HG03039 (cell line): ENCODE measurements around the gene NR2F1.

Experiments
- ATAC-seq: cut with Tn5 transposase; IDR thresholded peaks from one replicate; pipeline ENCODE4 v1.9.1; 2021; ENCODE audit warnings: mild to moderate bottlenecking, moderate library complexity; ENCODE audit not compliant: unreplicated experiment

NR2F1 gene

DNA sequence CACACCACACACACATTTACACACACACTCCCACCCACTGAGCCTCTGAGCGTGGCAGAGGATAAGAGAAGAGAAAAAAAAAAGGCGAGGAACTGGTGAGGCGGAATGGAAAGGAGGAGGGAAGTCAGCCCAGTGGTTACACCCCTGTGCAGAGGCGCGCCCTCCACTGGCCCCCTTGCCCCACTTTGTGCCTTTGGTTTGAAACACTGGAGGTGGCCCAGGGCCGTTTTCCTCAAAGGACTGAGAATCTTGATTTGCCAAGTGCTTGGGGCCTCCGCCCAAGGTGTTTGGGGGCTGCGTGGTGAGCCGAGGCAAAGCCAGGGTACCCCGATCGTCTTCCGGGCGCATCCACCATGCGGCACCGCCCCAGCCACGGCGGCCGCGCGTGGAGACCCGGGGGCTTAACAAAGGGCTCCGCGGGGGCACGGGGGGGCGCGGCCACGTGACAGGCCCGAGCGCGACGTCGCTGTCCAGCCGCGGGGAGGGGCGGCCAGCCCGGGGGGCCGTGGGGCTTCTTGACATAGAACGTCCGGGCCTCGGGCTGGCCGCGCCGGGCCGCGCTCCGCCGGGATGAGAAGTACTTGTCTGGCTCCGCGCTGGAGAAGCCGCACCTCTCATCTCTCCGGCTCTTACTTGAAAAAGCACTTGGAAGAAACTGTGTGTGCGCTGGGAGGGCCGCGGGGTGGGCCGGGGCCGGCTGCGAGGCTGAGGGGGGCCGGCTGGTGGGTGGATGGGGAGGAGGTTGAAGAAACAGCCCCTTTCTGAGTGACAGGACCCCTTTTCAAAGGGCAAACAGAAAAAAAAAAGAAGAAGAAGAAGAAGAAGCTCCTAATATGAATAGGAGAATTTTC lies 21.0 kb downstream of the NR2F1 start:
- ATAC-seq = no peak

DNA sequence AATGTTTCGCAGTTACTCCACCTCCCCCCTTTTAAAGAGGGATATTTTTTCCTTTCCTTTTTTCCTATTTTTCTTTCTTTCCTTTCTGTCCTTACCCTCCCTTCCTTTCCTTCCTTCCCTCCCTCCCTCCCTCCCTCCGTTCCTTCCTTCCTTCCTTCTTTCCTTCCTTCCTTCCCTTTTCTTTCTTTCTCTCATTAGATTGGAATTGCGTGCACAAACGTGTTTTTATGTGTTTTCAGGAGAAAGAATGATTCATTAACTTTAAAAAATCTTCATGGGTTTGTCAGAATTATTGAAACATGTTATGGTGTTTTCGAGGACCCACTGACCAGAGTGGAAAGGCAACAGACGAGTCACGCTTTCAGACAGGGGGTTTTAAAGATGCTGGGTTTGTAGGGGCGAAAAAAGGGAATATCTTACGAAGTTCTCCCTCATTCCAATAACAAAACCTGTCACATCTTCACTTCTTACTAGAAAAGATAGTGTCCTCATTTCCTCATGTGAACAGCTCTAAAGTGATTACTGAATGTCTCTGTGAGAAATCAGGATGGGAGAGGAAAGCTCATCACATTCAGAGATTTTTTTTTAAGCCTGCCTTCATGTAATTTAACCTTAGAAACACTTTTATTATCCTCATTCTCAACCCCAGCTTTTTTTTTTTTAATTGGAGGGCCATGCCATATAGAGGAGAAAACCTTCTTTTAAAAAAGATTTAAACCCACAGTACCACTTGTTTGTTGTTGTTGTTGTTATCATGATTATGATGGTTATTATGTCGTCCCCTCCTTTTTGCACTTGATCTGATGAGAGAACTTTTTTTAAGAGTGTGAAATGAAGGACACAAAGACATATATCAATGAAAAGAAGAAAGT lies 21.9 kb downstream of the NR2F1 start:
- ATAC-seq = no peak

DNA sequence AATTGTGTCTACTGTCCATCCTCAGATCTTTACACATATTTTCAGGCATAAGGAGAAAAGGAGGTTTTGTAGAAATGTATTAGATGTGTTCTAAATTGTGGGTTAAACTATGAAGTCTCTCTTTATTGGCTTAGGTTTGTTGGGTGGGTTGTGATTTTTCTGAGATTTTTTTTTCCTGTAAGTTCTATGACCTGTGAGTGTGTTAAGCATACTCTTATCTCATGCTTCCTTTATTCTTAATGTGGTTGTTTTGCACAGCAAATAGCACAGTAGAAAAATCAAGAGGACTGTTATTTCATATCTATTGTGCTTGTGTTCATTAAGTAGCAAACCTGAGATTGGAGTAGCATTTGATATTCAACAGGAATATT lies 23.3 kb downstream of the NR2F1 start:
- no peak for ATAC-seq

DNA sequence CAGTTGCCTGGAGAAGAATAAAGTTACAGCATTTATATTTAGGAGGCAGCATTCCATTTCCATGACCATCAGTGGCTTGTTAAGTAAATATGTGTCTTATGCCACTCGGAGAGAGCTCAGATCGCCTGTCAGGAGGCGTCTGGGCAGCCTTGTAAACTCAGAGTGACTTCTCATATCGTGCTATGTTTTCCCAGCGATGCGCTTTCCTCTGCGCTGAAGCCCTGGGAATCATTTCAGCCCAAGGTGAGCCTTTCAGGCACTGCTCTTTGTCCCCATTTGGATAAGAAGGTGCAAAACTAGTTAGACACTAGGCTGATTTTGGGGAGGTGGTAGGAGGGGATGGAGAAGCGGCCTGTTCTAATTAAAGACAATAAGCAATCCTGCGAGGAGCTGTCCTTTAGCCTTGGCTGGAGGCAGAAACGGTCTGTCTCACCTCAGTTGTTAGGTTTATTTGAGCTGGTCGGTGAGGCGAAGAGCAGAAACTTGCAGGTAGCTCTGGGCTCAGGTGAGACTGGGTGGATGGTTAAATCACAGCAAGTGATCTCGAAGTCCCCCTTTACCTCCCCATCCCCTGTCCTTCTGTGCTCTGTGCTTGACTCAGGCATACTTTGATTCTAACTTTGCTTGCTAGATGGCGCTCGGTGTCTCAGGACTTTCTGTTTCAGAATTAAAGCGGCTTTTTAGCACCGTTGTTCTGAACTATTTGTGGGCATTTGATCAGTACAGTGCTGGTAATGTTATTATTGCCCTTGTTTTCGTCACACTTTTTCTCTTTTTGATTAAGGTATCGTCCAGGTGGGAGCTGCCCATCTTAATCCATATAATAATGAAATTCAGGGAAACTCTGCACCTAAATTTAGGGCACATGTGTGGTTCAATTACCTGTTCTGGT lies 24.6 kb downstream of the NR2F1 start:
- ATAC-seq = peak; percentile 86

DNA sequence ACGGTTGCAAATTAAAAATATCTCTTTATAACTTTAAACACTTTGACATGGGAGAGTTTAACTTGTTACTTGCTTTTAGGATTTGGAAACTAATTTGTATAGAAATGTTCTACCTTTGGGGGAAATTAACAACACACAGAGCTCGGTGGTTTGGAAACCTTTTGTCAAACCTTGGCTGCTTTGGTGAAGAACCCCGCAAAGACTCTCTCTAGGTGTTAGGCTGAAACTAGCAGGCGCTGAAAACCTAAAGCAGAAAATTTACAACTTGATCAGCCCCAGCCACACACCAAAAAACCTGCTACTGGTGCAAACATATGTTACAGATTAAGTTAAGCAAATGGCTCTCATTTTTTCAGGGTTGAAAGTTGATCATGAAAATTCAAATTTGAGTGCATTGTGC lies 25.8 kb downstream of the NR2F1 start:
- ATAC-seq = no peak

DNA sequence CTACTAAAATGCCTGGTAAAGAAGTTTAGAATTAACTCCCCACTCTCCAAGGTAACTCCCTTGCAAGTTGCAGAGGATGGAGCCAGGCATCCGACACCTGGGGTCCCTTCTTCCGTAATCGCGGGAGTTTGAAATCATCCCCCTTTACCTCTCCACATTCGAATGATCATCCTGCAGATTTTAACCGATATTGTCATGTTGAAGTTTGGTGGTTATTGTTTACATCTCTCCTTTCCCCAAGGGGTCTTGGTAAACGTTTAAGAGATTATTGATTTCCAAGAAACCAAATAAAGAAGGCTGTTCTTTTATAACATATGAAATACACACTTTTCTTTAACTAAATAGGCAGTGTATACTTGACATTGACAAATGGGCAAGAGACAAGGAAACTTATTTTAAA lies 26.7 kb downstream of the NR2F1 start:
- ATAC-seq = no peak

DNA sequence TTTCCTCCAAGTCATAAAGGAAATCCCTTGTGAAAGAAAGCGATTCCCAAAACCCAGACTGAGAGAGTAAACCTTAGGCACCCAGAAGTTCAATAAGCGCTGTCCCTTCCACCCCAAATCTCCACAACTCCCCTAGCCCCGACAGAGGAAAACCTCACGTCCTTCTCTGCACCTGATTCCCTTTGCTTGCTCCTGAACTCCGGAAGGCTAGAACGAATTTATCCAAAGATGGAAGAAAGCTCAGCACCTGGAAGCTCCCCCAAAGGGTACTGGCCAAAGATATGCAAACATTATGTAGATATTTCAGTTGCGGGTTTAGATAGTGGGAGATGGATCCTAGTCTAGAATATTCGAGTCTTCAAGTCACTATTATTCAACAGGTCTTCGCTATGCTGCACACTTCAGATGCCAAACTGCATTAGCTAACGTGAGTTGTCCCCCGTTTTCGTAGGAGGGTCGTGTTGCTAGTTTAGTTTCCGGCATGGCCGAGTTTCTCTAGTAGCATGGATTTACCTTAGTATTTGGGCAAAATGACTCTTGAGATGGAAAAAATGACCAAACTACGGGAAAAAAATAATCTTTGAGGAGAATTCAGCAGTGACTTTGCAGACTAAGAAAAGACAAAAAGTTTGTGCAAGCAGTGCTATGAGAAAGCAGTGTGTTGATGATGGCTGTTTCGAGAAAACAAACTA lies 27.7 kb downstream of the NR2F1 start:
- no peak for ATAC-seq

DNA sequence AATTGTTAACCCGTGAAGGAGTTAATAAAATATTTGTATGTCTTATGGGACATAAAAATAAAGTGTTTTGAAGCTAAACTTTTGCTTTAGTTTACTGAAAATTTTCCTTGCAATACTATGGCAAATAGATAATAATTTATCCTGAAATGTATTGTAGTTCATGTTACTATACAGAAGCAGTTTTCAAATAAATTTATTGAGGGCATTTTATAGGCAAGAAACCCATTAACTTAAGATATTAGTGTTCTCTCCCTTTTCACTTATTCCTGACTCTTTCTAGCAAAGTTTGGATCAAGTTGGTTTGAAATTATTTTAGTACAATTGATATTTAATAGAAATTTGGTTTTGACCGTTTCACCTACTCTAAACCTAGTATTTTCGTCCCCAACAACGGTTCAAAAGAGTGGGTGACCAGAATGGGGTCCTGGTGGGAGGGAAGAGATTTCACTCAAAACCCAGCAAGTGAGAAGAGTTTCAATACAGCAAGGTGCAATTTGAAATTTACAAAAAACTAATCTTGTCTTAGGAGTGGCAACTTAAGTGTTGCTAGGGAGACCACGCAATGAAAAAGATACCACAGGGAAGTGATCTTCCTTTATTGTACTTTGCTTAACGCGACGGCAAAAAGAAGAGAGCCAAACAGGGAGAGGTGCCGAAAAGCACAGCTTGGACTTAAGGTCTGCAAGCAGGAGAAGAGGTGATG lies 28.4 kb downstream of the NR2F1 start:
- ATAC-seq = no peak

DNA sequence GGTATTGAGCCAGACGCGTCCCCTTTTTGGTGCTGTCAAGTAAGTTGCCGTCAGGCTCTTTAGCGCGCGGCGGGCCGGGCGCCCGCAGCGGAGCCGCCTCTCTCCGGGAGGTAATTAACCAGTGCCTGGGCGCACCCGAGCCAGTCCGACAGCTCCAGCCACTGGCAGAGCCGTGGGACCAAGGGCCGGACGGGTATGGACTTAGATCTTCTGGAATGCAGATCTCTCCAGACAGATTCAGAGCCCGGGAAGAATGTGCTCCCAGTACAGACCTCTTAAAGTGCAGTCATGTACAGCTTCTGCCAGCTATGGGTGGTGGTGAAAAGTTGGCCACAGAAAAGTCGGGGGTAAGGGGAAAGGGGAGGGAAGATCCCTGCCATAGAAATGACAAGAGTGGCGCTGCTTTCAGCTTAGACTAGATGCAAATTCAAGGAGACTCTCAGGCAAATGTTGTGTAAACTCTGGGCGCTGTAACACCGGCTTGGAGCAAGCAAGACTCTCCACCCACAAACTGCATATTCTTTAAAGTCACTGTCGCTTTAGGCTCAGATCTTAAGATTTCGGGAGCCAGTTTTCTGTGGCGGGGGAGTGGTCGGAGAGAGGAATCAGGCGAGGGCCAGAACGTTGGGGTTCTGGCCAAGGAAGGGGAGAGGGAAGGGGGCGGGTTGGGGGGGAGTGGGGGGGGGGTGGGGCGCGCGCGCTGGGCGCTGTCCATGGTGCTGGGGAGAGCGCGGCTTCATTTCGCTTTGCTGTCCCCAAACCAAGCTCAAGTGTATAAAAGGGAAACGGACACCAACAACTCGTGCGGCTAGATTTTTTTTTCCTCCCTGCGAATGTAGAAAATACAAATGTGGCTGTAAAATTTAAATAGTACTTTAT lies 29.2 kb downstream of the NR2F1 start:
- no peak for ATAC-seq

DNA sequence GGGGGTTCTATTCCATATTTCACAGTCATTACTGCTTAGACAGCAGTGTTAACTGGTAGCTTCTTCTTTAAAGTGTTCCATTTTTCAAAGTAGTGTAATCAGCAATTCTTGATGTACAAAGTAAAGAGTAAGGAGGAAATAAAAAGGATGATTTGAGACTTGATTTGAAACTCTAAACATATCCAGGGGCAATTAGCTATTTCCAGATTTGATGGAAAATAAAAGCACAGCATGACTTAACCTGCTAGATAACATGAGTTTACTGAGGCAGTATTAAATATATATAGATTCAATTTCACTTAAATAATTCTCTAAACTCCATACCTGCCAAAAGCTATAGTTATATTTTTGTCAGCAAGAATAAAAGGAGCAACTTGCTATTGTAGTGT lies 29.8 kb downstream of the NR2F1 start:
- ATAC-seq = no peak

DNA sequence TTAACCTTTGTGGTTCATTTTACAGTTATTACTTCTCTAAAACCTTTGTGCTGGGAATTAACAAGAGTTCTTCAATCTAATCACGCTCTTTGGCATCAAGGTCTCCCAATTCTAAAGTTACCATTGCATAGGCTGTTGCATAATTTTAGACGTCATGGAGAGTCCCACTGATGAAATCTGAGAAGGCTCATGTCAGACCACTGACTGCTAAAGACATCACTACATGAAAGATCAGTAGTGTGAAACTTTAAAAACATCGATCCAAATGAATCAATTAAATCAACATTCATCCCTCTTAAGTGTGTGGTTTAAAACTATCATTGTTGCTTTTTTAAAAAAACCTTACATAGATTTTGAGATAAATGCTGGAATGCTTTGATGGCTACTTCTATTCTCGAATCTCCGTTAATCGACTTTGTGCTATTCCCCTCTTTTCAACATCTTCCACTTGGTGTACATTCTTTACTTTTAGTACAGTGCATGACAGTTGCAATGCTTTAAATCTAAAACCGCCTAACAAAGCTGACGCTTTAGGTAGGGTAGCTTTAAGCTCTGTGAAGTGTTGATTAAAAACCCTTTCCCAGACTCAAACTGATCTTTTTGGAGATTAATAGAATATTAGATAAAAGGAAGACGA lies 33.6 kb downstream of the NR2F1 start:
- no peak for ATAC-seq

DNA sequence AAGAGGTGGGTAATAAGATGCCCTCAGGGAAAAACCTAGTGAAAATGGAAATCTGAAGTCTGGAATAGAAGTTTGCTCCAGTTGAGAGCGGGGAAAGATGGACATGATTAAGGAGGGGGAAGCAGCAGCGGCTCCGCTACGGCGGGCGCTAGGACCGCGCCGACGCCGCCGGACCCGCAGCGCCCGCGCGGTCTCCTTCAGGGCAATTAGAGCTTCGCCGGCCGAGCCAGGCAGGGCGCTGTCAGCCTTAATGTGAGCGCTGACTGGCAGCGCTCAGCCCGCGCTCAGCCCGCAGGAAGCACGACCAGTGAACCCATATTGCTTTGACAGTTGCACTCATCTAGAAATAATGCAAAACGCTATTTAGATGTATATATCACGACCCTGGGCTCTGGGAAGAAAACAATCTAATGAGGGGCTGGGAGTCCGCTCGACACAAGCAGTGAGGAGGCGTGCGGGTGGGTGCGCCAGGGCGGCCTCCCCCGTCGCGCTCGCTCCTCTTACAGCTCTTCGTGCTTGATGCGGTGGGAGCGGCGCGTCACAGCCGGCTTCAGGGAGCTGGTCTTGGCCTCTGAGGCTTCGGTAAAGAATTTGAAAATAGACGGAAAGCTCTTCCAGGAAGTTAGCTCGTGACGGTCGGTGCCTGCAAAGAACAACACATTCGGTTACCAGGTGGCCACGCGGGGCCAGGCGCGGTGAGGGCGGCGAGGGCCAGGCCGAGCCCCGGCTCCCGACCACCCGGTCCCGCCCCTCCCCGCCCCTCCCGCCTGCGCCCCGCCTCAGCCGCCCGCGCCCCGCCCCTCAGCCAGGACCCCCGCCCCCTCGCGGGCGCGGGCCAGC lies 37.7 kb downstream of the NR2F1 start:
- ATAC-seq = peak; percentile 98

DNA sequence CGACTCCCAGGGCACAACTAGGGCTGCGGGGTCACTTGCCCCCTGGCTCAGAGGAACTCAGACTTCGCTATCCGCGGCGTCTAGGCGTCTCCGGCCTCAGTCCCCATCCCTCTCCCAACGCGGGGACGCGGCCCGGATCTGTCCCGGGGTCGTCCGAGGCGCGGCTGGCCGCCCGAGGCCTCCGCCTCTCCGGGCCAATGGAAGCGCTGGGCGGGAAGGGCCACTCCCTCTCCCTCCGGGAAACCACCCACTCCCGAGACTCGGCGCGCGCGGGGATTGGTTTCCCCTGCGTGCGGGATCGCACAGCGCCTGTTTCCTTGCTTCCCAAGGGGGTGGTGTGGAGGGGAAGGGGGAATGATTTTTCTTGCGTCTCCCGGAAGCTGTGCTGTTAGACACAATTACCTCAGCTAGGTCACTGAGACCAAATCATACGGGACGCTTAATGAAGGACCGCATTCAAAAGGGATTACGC lies 38.3 kb downstream of the NR2F1 start:
- ATAC-seq = peak; percentile 6

DNA sequence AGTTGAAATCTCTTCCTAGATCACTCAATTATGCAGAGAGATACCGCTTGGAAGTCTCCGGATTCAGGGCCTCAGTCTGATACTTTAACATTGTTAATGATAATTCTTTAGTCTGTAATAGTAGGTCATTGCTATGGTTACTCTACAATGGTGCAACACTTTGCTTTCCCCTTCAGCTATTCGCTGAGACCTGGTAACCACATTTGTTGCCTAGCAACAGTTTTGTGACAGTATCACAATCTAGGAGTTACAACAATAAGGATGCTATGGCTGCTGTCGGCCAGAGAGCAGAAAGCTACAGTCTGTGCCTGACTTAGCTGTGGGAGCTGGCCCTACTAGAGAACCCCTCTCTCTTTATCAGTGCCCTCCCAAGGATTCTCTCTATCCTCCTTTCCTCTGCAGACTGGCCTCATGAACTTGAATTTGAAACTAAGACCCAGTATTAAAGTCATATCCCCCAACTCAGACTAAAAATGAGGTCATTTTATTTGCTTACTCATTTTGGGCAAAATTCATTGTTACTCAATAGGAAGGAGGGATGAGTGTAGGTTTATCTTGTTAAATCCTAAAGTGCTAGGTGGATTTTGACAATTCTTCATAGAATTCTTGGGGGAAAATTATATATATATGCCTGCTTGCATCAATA lies 39.3 kb downstream of the NR2F1 start:
- ATAC-seq = no peak

DNA sequence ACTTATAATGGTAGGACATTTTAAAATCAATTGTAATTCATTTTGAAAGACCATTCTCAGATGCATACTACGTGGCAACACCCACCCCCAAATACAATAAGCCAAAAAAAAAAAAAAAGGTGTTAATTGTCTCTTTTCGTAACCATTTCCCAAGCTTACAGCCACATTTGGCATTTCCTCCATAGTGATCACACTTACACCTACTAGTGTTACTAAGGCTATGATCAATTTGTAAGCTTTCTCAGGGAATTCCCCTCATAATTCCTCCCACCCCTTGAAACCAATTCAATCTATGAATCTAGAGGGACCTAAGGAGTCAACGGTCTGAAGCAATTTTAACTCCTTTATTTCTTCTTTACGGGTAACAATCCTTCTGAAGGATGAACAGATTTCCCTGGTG lies 40.1 kb downstream of the NR2F1 start:
- no peak for ATAC-seq

DNA sequence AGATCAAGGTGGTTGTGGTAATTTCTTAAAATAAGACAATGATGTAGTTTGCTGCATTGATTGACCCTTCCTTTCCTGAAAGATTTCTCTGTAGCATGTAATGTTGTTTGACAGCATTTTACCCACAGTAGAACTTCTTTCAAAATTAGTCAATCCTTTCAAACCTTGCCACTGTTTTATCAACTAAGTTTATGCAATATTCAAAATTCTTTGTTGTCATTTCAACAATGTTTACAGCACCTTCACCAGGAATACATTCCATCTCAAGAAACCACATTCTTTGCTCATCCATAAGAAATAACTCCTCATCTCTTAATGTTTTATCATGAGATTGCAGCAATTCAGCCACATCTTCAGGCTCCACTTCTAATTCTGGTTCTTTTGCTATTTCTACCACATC lies 43.8 kb downstream of the NR2F1 start:
- ATAC-seq = no peak

DNA sequence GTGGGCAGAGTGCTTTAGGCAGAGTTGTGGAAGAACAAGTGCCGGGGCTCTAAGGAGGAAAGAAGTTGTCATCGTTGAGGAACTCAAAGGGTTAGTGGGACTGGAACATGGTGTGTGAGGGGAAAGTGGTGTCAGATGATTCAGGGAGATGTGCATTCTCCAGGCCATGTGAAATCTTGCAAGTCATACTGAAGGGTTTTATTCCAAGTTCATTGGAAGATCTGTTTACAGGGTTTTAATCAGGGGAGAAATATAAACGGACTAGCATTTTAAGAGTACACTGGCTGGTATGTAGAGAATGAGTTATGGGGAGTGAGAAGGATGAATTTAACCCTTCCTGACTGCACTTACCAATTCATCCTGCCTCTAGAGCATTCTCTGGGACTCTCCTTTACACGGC lies 49.3 kb downstream of the NR2F1 start:
- ATAC-seq = no peak
